GM19193 (cell line): ENCODE results near the gene ALPK3.

Source experiments
- POLR2A ChIP-seq: IDR thresholded peaks from 4 replicates; pipeline ENCODE4 v1.6.1; 2011; ENCODE audit not compliant: insufficient read depth, insufficient read length; ENCODE audit errors: extremely low read depth

Gene ALPK3

DNA sequence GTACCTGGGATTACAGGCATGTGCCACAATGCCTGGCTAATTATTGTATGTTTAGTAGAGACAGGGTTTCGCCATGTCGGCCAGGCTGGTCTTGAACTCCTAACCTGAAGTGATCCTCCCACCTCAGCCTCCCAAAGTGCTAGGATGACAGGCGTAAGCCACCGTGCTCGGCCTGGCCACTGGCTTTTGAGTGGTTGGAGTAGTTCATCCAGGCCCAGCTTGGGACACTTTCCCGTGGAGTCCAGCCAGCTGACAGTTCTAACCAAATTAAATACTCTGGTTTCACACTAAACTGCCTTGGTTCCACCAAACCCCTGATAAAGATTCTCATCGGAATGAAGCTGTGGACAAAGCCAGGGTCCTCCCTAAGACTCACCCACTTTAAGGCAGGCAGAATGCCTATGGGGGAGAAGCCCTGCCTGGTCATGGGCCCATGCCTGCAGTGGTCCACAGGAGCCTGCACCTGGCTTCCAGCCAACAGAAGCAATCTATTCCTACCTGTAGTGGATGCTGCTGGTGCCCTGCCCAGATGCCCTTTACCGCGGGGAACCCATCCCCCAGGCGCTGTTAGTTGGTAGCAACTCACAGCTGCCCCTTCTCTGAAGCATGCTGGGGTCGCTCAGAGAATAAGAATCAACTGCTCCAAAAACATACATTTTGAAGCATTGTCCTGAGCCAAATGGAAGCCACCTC is 62.1 kb downstream of the ALPK3 start:
- TF ChIP-seq POLR2A: no peak

DNA sequence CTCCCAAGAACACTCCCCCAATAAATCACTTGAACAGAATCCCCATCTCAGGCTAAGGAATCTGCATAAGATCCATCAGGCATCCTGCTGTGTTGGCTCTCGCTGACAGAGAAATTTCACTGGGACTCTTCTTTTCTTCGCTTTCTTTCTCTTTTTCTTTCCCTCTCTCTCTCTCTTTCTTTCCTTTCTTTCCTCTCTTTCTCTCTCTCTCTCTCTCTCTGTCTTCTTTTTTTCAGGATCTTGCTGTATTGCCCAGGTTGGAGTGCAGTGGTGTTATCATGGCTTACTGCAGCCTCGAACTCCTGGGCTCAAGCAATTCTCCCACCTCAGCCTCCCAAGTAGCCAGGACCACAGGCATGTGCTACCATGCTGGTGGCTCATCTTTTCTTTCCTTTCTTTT is 62.9 kb downstream of the ALPK3 start:
- no peak for TF ChIP-seq POLR2A

DNA sequence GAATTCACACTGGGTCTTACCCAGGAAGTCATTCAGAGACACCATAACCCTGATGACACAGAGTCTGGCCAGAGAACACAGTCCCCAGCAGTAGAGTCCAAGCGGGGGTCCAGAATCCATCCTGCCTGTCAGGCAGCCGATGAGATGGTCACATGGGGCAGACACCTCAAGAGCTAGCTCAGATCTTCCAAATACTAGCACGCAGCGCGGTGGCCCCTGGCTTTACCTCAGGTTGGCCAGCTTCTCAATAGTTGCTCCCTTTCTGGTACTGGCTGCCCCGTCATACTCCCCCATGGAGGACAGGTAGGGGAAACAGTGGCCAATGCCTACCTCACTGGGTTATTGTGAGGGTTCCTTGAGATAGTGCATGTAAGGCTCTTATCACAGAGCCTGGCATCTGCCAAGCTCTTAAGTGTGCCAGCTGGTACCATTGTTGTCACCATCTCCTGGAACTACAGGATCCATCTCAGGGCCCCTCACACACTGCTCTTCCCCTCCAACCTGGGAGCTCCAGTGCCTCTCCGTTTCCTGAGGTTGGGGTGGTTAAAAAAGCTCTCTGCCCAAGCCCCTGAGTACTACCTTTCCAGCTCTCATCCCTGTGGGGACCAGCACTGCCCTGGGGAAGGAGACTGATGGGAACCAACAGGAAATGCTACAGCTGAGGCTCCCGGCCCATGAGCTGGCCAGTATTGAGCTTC is 63.8 kb downstream of the ALPK3 start:
- TF ChIP-seq POLR2A: no peak

DNA sequence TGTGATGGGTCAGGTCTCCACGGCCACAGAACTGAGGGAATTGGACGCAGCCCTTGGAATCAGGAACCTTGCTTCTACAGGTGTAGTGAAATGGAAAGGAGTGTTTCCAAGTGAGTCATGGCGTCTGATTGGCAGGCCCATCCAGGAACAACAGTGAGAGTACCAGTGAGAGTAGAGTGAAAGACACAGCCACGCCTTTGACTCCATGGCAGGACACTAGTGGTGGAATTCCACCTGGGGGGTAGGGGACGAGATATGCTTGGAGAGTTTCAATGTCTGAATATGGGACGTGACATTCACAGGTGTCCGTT is 64.3 kb downstream of the ALPK3 start:
- no peak for TF ChIP-seq POLR2A

DNA sequence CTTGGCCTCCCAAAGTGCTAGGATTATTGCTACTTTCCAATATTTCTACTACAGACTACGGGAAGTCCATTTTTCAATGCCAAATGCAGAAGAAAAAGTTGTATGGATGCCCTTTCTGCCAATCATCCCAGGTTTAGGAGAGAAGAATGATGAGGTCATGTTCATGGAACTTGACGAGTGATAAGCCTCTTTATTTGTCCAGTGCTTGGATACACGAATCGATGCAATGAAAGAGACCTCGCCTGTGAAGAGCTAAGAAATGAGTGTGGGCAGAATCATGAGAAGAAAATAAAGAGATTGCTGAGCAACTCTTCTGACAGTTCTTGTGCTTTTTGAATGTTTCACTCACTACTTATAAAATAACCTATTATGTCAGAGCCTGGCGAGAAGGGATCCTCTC is 66.3 kb downstream of the ALPK3 start:
- no peak for TF ChIP-seq POLR2A

DNA sequence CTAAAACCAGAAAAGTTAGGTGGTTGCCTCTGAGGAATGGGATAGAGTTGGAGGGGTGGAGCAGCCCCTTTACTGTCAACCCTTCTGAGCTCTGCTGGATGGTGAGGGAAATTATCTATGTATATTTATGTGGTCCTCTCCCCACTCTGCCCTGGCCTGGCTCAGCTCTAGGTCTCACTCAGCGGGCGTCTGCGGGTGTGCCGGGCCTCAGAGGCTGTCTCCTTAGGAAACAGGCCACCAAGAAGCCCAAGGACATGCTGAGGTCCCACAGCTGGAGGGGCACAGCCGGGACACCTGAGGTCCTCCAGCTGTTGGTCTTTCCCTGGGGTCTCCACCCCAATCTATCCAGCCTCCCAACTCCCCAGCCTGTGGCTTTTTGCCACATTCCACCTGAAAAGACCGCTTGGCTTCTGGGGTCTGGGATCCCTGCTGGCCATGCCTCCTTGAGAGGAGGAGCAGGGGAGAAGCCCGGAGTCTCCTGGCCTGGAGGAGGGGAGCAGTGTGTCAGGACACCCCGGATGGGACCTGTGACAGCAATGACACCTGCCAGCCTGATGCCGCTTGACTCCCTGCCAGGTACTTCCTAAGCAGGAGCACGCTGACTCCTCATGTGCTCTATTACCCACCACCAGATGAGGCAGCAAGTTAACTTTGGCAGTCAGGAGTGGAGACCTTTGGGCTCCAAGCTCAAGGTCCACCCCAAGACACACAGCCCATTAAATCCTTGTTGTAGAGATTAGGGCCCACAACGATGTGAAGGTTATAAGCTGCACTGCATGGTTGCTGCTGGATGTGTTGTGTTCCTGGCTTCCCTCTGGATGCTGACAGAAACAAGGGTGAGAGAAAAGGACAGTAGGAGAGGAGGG is 67.0 kb downstream of the ALPK3 start, which contains the start of gene SLC28A1:
Gene SLC28A1, plus strand, starts transcription at position 747 of the 866 bp plus-strand sequence. CDS start 3,099 bp downstream, outside the sequence.
- no peak for TF ChIP-seq POLR2A

DNA sequence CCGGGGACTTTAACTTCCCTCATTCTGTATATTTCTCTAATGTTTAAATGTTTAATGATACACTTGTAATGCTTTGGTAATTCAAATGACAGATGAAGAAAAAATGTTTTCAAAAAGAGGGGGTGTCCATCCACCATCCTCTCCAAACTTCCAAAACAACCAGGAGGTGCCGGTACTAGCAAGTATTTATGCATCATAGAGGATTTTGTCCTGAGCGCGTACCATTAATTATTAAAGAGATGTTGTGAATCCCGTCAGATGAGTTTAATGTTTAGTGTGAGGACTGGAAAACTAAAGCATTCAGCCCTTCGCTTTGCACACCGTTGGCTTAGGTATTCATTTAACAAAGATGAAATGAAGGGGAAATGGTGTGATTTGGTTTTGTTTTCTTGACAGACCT is 68.6 kb downstream of the ALPK3 start:
- TF ChIP-seq POLR2A: no peak

DNA sequence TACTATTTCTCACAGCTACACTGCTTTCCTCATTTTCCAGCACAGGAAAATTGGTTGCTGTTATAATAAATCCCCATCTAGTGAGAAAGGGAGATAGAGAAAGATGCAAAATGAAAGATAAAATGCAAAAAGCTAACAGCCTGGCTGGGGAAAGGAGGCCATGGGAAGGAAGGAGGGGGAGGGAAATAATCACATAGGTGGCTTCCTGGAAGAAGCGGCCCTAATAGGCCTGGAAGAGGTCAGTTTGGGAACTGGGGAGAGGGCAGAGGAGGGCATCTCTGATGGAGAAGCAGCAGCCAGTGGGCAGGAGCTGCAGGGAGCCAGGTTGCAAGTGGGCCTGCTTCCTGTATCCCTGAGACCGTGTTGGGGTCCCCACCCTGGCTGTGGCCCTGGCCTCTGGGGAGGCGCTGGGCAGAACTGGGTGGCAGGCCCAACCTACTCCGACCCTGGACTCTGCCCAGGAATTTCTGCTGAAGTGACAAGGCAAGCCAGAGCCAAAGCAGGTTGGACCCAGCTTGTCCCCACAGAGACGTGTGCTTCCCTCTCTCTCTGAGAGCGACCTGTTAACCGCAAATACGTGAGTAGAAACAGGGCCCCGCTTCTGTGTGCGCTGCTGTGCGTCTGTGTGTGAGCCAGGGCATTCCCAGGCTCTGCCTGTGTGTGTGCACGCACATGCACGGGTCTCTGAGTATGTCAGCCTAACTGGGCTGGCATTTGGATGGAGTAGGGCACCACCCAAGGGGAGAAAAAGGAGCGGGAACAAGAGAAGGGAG is 69.2 kb downstream of the ALPK3 start:
- TF ChIP-seq POLR2A: no peak

DNA sequence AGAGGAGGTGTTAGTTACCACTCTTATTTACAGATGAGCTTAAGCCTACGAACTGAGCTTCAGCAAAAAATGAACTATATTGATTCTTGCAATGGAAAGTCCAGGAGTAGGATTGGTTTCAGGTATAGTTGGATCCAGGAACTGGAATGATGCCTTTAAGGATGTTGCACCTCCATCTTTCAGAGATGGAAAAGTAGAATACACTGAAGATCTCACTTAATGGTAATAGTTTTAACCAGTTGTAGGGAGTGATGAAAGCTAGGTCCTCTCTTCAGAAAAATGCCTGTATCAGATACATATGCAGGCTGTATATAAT is 69.8 kb downstream of the ALPK3 start:
- no peak for TF ChIP-seq POLR2A

DNA sequence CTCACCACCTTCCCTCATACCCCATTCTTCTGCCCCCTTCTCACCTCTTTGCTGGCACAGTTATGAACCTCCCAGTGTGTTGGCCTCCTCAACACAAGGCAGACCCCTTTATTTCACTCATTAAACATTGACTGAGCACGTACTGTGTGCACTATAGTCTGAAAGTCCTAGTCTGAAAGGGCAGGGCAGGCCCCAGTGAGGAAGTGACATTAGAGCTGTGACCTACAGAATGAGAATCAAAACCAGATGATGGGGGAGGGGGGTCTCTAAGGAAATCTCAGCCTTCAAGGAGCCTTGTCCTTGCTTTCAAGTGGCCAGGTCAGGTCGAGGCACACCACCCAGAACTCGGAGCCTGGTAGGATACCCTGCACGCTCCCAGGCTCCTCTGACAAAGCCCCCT is 70.8 kb downstream of the ALPK3 start:
- TF ChIP-seq POLR2A: no peak

DNA sequence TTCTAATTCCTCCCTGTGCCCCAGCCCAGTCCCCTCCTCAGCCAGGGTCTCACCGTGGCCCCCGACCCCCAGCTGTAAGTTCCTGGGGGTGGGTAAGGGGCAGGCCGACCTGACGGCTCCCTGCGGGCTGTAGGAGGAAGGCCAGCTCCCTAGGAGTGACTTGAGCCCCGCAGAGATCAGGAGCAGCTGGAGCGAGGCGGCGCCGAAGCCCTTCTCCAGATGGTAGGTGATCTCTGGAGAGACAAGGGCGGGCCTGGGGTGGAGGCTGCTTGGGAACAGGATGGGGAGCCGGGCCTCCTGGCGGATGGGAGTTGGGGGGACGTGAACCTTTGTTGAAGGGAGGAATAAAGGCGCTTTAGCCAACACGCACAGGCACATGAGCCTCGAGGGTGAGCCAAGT is 71.5 kb downstream of the ALPK3 start:
- no peak for TF ChIP-seq POLR2A

DNA sequence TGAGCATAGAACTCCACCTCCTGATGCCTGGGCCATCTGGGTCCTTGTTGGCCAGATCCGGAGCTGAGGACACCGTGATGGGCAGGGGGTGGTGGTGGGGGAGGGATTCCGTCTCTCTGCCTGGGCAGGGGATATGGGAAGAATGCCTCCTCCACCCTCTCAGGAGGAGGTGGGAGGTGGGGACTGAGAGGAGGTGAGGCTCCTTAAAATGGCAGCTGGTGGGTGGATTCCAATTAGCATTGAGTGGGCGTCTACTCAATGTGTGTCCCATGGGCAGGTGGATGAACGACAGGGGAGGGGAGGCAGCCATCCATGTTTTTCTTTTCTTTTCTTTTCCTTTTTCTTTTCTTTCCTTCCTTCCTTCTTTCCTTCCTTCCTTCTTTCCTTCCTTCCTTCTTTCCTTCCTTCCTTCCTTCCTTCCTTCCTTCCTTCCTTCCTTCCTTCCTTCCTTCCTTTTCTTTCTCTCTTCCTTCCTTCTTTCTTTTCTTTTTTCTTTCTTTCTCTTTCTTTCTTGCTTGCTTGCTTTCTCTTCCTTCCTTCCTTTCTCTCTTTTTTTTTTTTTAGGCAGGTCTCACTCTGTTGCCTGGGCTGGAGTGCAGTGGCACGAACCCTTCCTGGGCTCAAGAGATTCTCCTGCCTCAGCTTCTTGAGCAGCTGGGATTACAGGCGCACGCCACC is 72.3 kb downstream of the ALPK3 start:
- TF ChIP-seq POLR2A: no peak

DNA sequence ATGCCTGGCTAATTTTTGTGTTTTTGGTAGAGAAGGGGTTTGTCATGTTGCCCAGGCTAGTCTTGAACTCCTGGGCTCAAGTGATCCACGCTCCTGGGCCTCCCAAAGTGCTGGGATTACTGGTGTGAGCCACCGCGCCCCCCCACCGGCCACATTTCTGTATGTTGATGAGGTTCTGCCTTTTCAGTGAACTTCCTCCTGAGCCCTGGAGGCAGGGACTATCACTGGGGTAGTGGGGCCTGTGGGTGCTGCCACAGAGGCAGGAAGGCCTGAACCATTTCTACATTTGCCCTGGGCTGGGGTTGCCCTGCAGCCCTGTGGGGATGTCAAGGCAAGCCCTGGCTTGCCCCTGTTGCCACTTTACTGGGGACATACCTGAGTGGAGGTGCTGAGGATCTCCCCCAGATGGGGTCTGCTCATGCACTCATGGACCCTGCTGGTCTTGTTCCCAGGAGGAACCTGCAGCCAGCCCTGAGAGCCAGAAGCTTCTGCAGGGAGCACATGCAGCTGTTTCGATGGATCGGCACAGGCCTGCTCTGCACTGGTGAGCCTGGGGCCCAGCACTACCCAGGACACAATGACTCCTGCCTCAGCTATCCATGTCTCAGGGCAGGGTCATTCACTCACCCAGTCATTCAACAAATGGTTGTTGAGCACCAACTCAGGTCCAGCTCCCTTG is 73.0 kb downstream of the ALPK3 start:
- no peak for TF ChIP-seq POLR2A

DNA sequence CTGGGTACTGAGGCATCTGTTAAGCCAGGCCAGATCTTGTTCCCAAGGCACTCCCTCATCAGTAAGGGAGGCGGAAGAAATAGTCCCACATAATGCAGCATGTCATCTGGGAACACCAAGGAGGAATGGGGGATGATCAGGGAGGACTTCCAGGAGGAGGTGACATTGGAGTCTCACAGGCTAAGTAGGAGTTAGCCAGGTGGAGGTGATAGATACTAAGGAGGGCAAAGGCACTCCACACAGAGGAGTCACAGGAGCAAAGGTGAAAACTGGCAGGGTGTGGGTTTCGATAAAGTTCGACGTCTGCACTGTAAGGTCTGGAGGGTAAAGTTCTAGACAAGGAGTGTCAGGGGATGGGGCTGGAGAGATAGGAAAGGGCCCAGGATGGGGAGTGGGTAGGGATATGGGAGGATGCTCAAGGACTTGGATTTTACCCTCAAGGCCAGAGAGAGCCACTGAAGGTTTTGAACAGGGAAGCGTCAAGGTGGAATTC is 73.6 kb downstream of the ALPK3 start:
- no peak for TF ChIP-seq POLR2A
